Measurements from ENCODE around the gene ZNF423.

DNA sequence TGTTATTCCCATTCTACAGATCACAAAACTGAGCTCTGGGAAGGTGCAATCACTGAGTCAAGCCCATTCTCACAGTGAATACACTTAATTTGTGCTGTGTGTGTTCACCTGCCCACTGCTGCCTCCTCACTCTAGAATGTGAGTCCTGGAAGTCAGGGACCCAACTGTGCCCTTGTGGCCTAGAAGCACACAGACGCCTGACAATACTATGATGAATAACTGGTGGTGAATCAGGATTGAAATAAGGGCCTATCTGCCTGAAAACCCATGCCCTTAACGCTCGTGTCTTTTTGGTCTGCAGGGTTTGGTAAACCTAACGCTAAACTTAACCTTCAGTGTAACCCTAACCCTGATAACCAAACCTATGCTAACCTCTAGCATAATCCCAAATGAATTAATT, 80.3 kb downstream of the ZNF423 start:
- no peak for TF ChIP-seq POLR2A (IDR thresholded peaks at IDR 0.05)
- TF ChIP-seq CTCF (IDR thresholded peaks at IDR 0.05), result no peak
- TF ChIP-seq EP300 (IDR thresholded peaks at IDR 0.05), result no peak
